ENCODE measurements around the gene CFAP99. TPM values are rescaled to one million over a fixed set of nuclear protein-coding genes. Genes with fewer than 3 reads are reported as not detected.

Gene CFAP99
- total and polyA plus RNA-seq, 2 donors (not counting 1 experiment from before 2014, with no cell fraction given) = not detected

DNA sequence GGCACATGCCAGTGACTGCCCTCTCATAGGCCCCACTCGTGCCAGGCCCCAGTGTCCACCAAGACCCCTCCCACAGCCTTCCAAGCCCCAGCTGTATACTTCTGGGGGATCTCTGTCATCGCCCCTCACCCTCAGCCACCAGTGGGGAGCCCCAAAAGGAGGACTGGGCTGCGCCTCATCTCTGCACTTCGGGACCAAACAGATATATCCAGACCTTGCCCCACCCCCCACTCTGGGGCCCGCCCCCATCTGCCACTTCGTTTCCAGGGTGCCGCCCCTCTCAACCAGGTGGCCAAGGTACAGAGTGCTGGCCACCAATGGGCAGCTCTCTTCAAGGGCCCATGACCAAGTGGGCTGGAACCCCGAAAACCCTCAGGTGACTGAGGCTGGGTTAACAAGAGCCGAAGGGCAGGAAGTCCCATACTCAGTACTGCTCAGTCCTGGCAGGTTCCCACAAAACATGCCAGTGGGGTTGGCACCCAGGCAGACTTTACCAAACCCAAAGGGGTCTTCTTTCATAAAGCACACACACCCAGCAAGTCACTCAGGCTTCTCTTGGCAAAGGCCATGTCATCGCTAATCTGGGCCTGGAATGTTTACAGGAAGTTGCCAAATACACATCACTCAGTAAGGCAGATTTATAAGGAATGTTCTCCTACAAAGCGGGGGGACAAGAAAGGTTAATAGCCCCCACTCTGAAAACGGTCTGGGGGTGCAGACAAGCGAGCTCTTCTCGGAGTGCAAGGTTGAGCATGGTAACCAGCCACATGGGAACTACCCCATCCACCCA is 4.7 kb upstream of the CFAP99 start:
- H3K27me3 ChIP-seq (replicated peaks in 1 of 4; ENCODE audit: control extremely low read depth in 1 of 4, control insufficient read depth in 3 of 4, insufficient read depth in 4 of 4, low read length in 3 of 4) = peaks cover 0 to 58% (median 21%) of the 10 kb centered on the region in 4 experiments
- H4K20me1 ChIP-seq (ENCODE audit: control insufficient read depth, insufficient read depth, low read length, poor library complexity, severe bottlenecking) = no peaks in the 10 kb centered on the region
- no peak overlapping the region for H3K27ac ChIP-seq (ENCODE audit: low read length in 2 of 2)
- H3K27me3 Mint-ChIP-seq = peaks cover 17% of the 10 kb centered on the region
- peaks cover 41 to 42% of the 10 kb centered on the region in 2 donors for H3K4me1 ChIP-seq (ENCODE audit: control insufficient read depth in 2 of 2, insufficient read depth in 2 of 2, low read length in 2 of 2)
- 53% methylated on average over 9 of the region's 14 CpGs for WGBS (ENCODE audit: insufficient coverage)
- no peaks in the 10 kb centered on the region for H3K36me3 ChIP-seq (replicated peaks in 1 of 2; ENCODE audit: control extremely low read depth in 1 of 2, control insufficient read depth in 1 of 2, extremely low read depth in 1 of 2, insufficient read depth in 2 of 2, low read length in 1 of 2)
- no peaks in the 10 kb centered on the region for H3K79me2 ChIP-seq (ENCODE audit: control insufficient read depth, insufficient read depth, low read length)
- no peak for TF ChIP-seq EZH2 (IDR thresholded peaks at IDR 0.05; ENCODE audit: borderline replicate concordance, insufficient read depth, low read depth, low read length, poor library complexity, severe bottlenecking)
- TF ChIP-seq, protein P1, sequence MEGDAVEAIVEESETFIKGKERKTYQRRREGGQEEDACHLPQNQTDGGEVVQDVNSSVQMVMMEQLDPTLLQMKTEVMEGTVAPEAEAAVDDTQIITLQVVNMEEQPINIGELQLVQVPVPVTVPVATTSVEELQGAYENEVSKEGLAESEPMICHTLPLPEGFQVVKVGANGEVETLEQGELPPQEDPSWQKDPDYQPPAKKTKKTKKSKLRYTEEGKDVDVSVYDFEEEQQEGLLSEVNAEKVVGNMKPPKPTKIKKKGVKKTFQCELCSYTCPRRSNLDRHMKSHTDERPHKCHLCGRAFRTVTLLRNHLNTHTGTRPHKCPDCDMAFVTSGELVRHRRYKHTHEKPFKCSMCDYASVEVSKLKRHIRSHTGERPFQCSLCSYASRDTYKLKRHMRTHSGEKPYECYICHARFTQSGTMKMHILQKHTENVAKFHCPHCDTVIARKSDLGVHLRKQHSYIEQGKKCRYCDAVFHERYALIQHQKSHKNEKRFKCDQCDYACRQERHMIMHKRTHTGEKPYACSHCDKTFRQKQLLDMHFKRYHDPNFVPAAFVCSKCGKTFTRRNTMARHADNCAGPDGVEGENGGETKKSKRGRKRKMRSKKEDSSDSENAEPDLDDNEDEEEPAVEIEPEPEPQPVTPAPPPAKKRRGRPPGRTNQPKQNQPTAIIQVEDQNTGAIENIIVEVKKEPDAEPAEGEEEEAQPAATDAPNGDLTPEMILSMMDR (IDR thresholded peaks at IDR 0.05) = no peak
- H2AFZ ChIP-seq (ENCODE audit: insufficient read depth, low read depth, low read length, poor library complexity, severe bottlenecking) = no peak overlapping the region
- peaks cover 40% of the 10 kb centered on the region for H3K4me1 Mint-ChIP-seq
- DNase-seq (no peak), ATAC-seq (ENCODE audit: low read depth) (no peak)
- ChIA-PET POLR2A (interaction anchor here (1.5 kb wide), 1 partner anchor 132 kb away, joined by 4 read pairs; no protein-coding TSS in a partner anchor), CTCF (no interaction called here)
- H3K4me3 Mint-ChIP-seq = peak overlapping the region; percentile 71
- peak overlapping the region; percentile 76 for H3K4me2 ChIP-seq (replicated peaks; ENCODE audit: low read depth, low read length, poor library complexity, severe bottlenecking)
- H3K27ac Mint-ChIP-seq = peak overlapping the region; percentile 32
- intact Hi-C loops (cut with micrococcal nuclease) = no loop called here
- no peak overlapping the region for H3K9ac ChIP-seq (ENCODE audit: low read length)
- peaks cover 0 to 14% (median 0%) of the 10 kb centered on the region in 3 donors for H3K9me3 ChIP-seq (ENCODE audit: control extremely low read depth in 1 of 3, control insufficient read depth in 2 of 3, insufficient read depth in 1 of 3, low read length in 2 of 3)
- no peaks in the 10 kb centered on the region for H3K9me3 Mint-ChIP-seq (ENCODE audit: insufficient read depth)
- no peak overlapping the region for H3K4me3 ChIP-seq (ENCODE audit: control extremely low read depth in 1 of 5, extremely low read depth in 1 of 5, insufficient read depth in 1 of 5, low read depth in 2 of 5, low read length in 4 of 5)

DNA sequence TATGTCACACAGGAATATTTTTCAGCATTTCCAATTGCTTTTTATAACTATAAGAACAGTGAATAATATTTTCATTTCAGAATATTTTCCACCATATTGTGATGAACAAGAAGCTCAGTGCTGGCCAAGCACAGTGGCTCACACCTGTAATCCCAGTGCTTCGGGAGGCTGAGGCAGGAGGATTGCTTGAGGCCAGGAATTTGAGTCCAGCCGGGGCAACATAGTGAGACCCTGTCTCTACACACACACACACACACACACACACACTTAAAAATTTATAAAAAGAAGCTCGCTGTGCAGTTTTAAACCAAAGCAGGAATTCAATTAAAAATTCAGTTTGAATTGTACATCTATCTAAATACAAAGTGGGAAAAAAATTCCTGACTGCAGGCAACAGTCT is 3.5 kb upstream of the CFAP99 start:
- no peaks in the 10 kb centered on the region for H3K9me3 Mint-ChIP-seq (ENCODE audit: insufficient read depth)
- Histone ChIP-seq H3K27me3 (replicated peaks in 1 of 4; ENCODE audit: control extremely low read depth in 1 of 4, control insufficient read depth in 3 of 4, insufficient read depth in 4 of 4, low read length in 3 of 4) (peaks cover 0 to 66% (median 25%) of the 10 kb centered on the region in 4 experiments), H3K36me3 (replicated peaks in 1 of 2; ENCODE audit: control extremely low read depth in 1 of 2, control insufficient read depth in 1 of 2, extremely low read depth in 1 of 2, insufficient read depth in 2 of 2, low read length in 1 of 2) (no peaks in the 10 kb centered on the region), H3K79me2 (ENCODE audit: control insufficient read depth, insufficient read depth, low read length) (no peaks in the 10 kb centered on the region), H3K4me3 (ENCODE audit: control extremely low read depth in 1 of 5, extremely low read depth in 1 of 5, insufficient read depth in 1 of 5, low read depth in 2 of 5, low read length in 4 of 5) (no peak overlapping the region), H2AFZ (ENCODE audit: insufficient read depth, low read depth, low read length, poor library complexity, severe bottlenecking) (no peak overlapping the region), H3K4me1 (ENCODE audit: control insufficient read depth in 2 of 2, insufficient read depth in 2 of 2, low read length in 2 of 2) (peaks cover 49% of the 10 kb centered on the region in 2 donors), H3K9ac (ENCODE audit: low read length) (no peak overlapping the region), H3K27ac (ENCODE audit: low read length in 2 of 2) (no peak overlapping the region), H4K20me1 (ENCODE audit: control insufficient read depth, insufficient read depth, low read length, poor library complexity, severe bottlenecking) (no peaks in the 10 kb centered on the region), H3K4me2 (replicated peaks; ENCODE audit: low read depth, low read length, poor library complexity, severe bottlenecking) (no peak overlapping the region), H3K9me3 (ENCODE audit: control extremely low read depth in 1 of 3, control insufficient read depth in 2 of 3, insufficient read depth in 1 of 3, low read length in 2 of 3) (peaks cover 0 to 14% (median 0%) of the 10 kb centered on the region in 3 donors)
- ChIA-PET POLR2A (interaction anchor here (0.5 to 0.6 kb wide), 2 partner anchors 90 to 623 kb away, joined by 3 to 4 read pairs; no protein-coding TSS in a partner anchor), CTCF (interaction anchor here (1.0 to 2.4 kb wide), 5 partner anchors 21 to 195 kb away, joined by 3 to 9 read pairs (median 3); no protein-coding TSS in a partner anchor)
- no peak for TF ChIP-seq EZH2 (IDR thresholded peaks at IDR 0.05; ENCODE audit: borderline replicate concordance, insufficient read depth, low read depth, low read length, poor library complexity, severe bottlenecking)
- TF ChIP-seq, protein P1 (IDR thresholded peaks at IDR 0.05) = no peak
- H3K27ac Mint-ChIP-seq = no peak overlapping the region
- H3K4me3 Mint-ChIP-seq = no peak overlapping the region
- no CpG with 5 or more reads among the region's 3 CpGs for WGBS (ENCODE audit: insufficient coverage)
- peaks cover 52% of the 10 kb centered on the region for H3K4me1 Mint-ChIP-seq
- intact Hi-C loops (cut with micrococcal nuclease) = loop anchor here (5.0 kb wide), 1 partner anchor 558 kb away; the partner anchor contains the start of gene LETM1
- DNase-seq (no peak), ATAC-seq (ENCODE audit: low read depth) (no peak)
- H3K27me3 Mint-ChIP-seq = peaks cover 27% of the 10 kb centered on the region

All from B cell (primary cell).